ENCODE results near the gene AFF4. TPM values are rescaled to one million over a fixed set of nuclear protein-coding genes. Genes with fewer than 3 reads are reported as not detected.
"Not testable (repeated sequence)": the region's sequence is repeated elsewhere in the genome, so short reads cannot be mapped to it uniquely, and the experiment has no call there.

The AFF4 gene
- total RNA-seq, 2 experiments from 2014 or later = 13.6 to 14.2 TPM

GRCh38 chr5:132976852-132977251 lies 13.4 kb upstream of the AFF4 start:
- H3K27me3 Mint-ChIP-seq (ENCODE audit: low read depth) = no peaks in the 10 kb centered on the region
- no peak overlapping the region for H3K4me3 Mint-ChIP-seq
- no peak for DNase-seq
- peaks cover 5% of the 10 kb centered on the region for H3K9me3 Mint-ChIP-seq
- H3K4me1 Mint-ChIP-seq (ENCODE audit: low read depth) = no peaks in the 10 kb centered on the region
- no peaks in the 10 kb centered on the region for H3K36me3 Mint-ChIP-seq (ENCODE audit: low read depth)
- no peak overlapping the region for H3K27ac Mint-ChIP-seq
- CTCF ChIA-PET = interaction anchor here (0.7 to 1.6 kb wide), 3 partner anchors 22 to 49 kb away, joined by 3 to 4 read pairs (median 4); no protein-coding TSS in a partner anchor
- intact Hi-C loops (cut with micrococcal nuclease) = no loop called here

GRCh38 chr5:132972436-132972828 lies 9.0 kb upstream of the AFF4 start:
- CTCF ChIA-PET; H3K36me3 Mint-ChIP-seq (ENCODE audit: low read depth); DNase-seq; H3K27me3 Mint-ChIP-seq (ENCODE audit: low read depth); H3K4me3 Mint-ChIP-seq; H3K27ac Mint-ChIP-seq; H3K9me3 Mint-ChIP-seq; intact Hi-C loops (cut with micrococcal nuclease); H3K4me1 Mint-ChIP-seq (ENCODE audit: low read depth): not testable (repeated sequence)

- H3K4me1 Mint-ChIP-seq (ENCODE audit: low read depth) = no peaks in the 10 kb centered on the region
- DNase-seq = no peak
- CTCF ChIA-PET = no interaction called here
- peaks cover 2% of the 10 kb centered on the region for H3K9me3 Mint-ChIP-seq
- intact Hi-C loops (cut with micrococcal nuclease) = no loop called here
- H3K27me3 Mint-ChIP-seq (ENCODE audit: low read depth) = no peaks in the 10 kb centered on the region
- H3K36me3 Mint-ChIP-seq (ENCODE audit: low read depth) = no peaks in the 10 kb centered on the region
- no peak overlapping the region for H3K4me3 Mint-ChIP-seq
- H3K27ac Mint-ChIP-seq = no peak overlapping the region
Measured at GRCh38 chr5:132971483-132972435, 8.3 kb upstream of the AFF4 start.

- H3K36me3 Mint-ChIP-seq (ENCODE audit: low read depth) = peaks cover 2% of the 10 kb centered on the region
- no peak for DNase-seq
- H3K9me3 Mint-ChIP-seq = no peaks in the 10 kb centered on the region
- H3K27me3 Mint-ChIP-seq (ENCODE audit: low read depth) = no peaks in the 10 kb centered on the region
- H3K27ac Mint-ChIP-seq = no peak overlapping the region
- H3K4me1 Mint-ChIP-seq (ENCODE audit: low read depth) = peaks cover 23% of the 10 kb centered on the region
- no peak overlapping the region for H3K4me3 Mint-ChIP-seq
- intact Hi-C loops (cut with micrococcal nuclease) = no loop called here
- CTCF ChIA-PET = no interaction called here
Measured at GRCh38 chr5:132965120-132965519, 1.7 kb upstream of the AFF4 start.

- intact Hi-C loops (cut with micrococcal nuclease) = loop anchor here (1.0 to 5.0 kb wide), 4 partner anchors 64 to 555 kb away; partner anchors contain the start of genes GDF9, UQCRQ and ZCCHC10
- Mint-ChIP-seq H3K4me3 (peak overlapping the region; percentile 95), H3K4me1 (ENCODE audit: low read depth) (peaks cover 36% of the 10 kb centered on the region), H3K27ac (peak overlapping the region; percentile 97), H3K27me3 (ENCODE audit: low read depth) (no peaks in the 10 kb centered on the region), H3K9me3 (no peaks in the 10 kb centered on the region), H3K36me3 (ENCODE audit: low read depth) (peaks cover 6% of the 10 kb centered on the region)
- DNase-seq = peak; percentile 50
- CTCF ChIA-PET = no interaction called here
Measured at GRCh38 chr5:132962429-132963021, 909 bp downstream of the AFF4 start.

- H3K27ac Mint-ChIP-seq = peak overlapping the region; percentile 97
- no peaks in the 10 kb centered on the region for H3K27me3 Mint-ChIP-seq (ENCODE audit: low read depth)
- H3K9me3 Mint-ChIP-seq = no peaks in the 10 kb centered on the region
- H3K36me3 Mint-ChIP-seq (ENCODE audit: low read depth) = peaks cover 6% of the 10 kb centered on the region
- peak overlapping the region; percentile 95 for H3K4me3 Mint-ChIP-seq
- H3K4me1 Mint-ChIP-seq (ENCODE audit: low read depth) = peaks cover 36% of the 10 kb centered on the region
- CTCF ChIA-PET = interaction anchor here (1.0 kb wide), 1 partner anchor 141 kb away, joined by 3 read pairs; no protein-coding TSS in a partner anchor
- intact Hi-C loops (cut with micrococcal nuclease) = loop anchor here (5.0 kb wide), 1 partner anchor 555 kb away; no protein-coding TSS in a partner anchor
- DNase-seq = peak; percentile 18
Measured at GRCh38 chr5:132961887-132962286, 1.5 kb downstream of the AFF4 start.

- intact Hi-C loops (cut with micrococcal nuclease) = loop anchor here (5.0 kb wide), 1 partner anchor 554 kb away; no protein-coding TSS in a partner anchor
- not testable (repeated sequence) for DNase-seq; H3K27me3 Mint-ChIP-seq (ENCODE audit: low read depth); H3K36me3 Mint-ChIP-seq (ENCODE audit: low read depth); H3K9me3 Mint-ChIP-seq
- peaks cover 40% of the 10 kb centered on the region for H3K4me1 Mint-ChIP-seq (ENCODE audit: low read depth)
- H3K27ac Mint-ChIP-seq = peak overlapping the region; percentile 13
- CTCF ChIA-PET = interaction anchor here (1.0 kb wide), 1 partner anchor 141 kb away, joined by 3 read pairs; no protein-coding TSS in a partner anchor
- peak overlapping the region; percentile 95 for H3K4me3 Mint-ChIP-seq
Measured at GRCh38 chr5:132961123-132961815, 2.2 kb downstream of the AFF4 start.

GRCh38 chr5:132956166-132956799 lies 7.2 kb downstream of the AFF4 start:
- Mint-ChIP-seq H3K36me3 (ENCODE audit: low read depth) (peaks cover 11% of the 10 kb centered on the region), H3K4me1 (ENCODE audit: low read depth) (peaks cover 58% of the 10 kb centered on the region)
- H3K9me3 Mint-ChIP-seq; H3K27ac Mint-ChIP-seq; DNase-seq; H3K27me3 Mint-ChIP-seq (ENCODE audit: low read depth); CTCF ChIA-PET; H3K4me3 Mint-ChIP-seq; intact Hi-C loops (cut with micrococcal nuclease): not testable (repeated sequence)

GRCh38 chr5:132953710-132954109 lies 9.7 kb downstream of the AFF4 start:
- intact Hi-C loops (cut with micrococcal nuclease) = no loop called here
- CTCF ChIA-PET = interaction anchor here (0.6 to 0.8 kb wide), 2 partner anchors 121 to 454 kb away, joined by 3 to 5 read pairs; no protein-coding TSS in a partner anchor
- Mint-ChIP-seq H3K27me3 (ENCODE audit: low read depth) (no peaks in the 10 kb centered on the region), H3K4me3 (no peak overlapping the region), H3K4me1 (ENCODE audit: low read depth) (peaks cover 49% of the 10 kb centered on the region), H3K27ac (no peak overlapping the region), H3K9me3 (no peaks in the 10 kb centered on the region), H3K36me3 (ENCODE audit: low read depth) (peaks cover 15% of the 10 kb centered on the region)
- DNase-seq = no peak

- peaks cover 51% of the 10 kb centered on the region for H3K4me1 Mint-ChIP-seq (ENCODE audit: low read depth)
- no peaks in the 10 kb centered on the region for H3K27me3 Mint-ChIP-seq (ENCODE audit: low read depth)
- CTCF ChIA-PET = no interaction called here
- H3K27ac Mint-ChIP-seq = no peak overlapping the region
- no peak overlapping the region for H3K4me3 Mint-ChIP-seq
- H3K36me3 Mint-ChIP-seq (ENCODE audit: low read depth) = peaks cover 11% of the 10 kb centered on the region
- DNase-seq = no peak
- H3K9me3 Mint-ChIP-seq = no peaks in the 10 kb centered on the region
- intact Hi-C loops (cut with micrococcal nuclease) = no loop called here
Measured at GRCh38 chr5:132952829-132953228, 10.6 kb downstream of the AFF4 start.

- CTCF ChIA-PET = no interaction called here
- intact Hi-C loops (cut with micrococcal nuclease) = no loop called here
- H3K27me3 Mint-ChIP-seq (ENCODE audit: low read depth) = no peaks in the 10 kb centered on the region
- H3K4me1 Mint-ChIP-seq (ENCODE audit: low read depth) = peaks cover 55% of the 10 kb centered on the region
- H3K4me3 Mint-ChIP-seq = no peak overlapping the region
- no peak overlapping the region for H3K27ac Mint-ChIP-seq
- peaks cover 11% of the 10 kb centered on the region for H3K36me3 Mint-ChIP-seq (ENCODE audit: low read depth)
- DNase-seq = no peak
- H3K9me3 Mint-ChIP-seq = no peaks in the 10 kb centered on the region
Measured at GRCh38 chr5:132951897-132952296, 11.5 kb downstream of the AFF4 start.

GRCh38 chr5:132949136-132949535 lies 14.3 kb downstream of the AFF4 start:
- CTCF ChIA-PET = no interaction called here
- no peak overlapping the region for H3K4me3 Mint-ChIP-seq
- H3K27me3 Mint-ChIP-seq (ENCODE audit: low read depth) = no peaks in the 10 kb centered on the region
- no peak overlapping the region for H3K27ac Mint-ChIP-seq
- no peaks in the 10 kb centered on the region for H3K9me3 Mint-ChIP-seq
- H3K4me1 Mint-ChIP-seq (ENCODE audit: low read depth) = peaks cover 53% of the 10 kb centered on the region
- H3K36me3 Mint-ChIP-seq (ENCODE audit: low read depth) = peaks cover 5% of the 10 kb centered on the region
- intact Hi-C loops (cut with micrococcal nuclease) = no loop called here
- no peak for DNase-seq

All from activated naive CD4-positive, alpha-beta T cell treated with anti-CD3 and anti-CD28 coated beads for 36 hours (primary cell).